ENCODE results near the gene MESD.

MESD gene

GRCh38 chr15:81015621-81016488 is 26.2 kb upstream of the MESD start:
- H3K4me1 ChIP-seq (ENCODE audit: control insufficient read depth in 5 of 5, insufficient read depth in 5 of 5, low read length in 5 of 5): peaks cover 17 to 53% (median 49%) of the 10 kb centered on the region in 5 donors
- H3K27ac ChIP-seq (ENCODE audit: low read depth, low read length): peak overlapping the region; percentile 79
- H3K4me3 ChIP-seq (ENCODE audit: low read depth in 1 of 5, low read length in 5 of 5): no peak overlapping the region
- H3K9me3 ChIP-seq (ENCODE audit: control insufficient read depth in 5 of 5, low read length in 5 of 5): no peaks in the 10 kb centered on the region
- no peaks in the 10 kb centered on the region for H3K36me3 ChIP-seq (ENCODE audit: control insufficient read depth in 5 of 5, insufficient read depth in 5 of 5, low read length in 5 of 5)
- peak overlapping the region in 1 of 5 donors; percentile 7 for H3K9ac ChIP-seq (ENCODE audit: low read length in 5 of 5)
- H3K27me3 ChIP-seq (ENCODE audit: control insufficient read depth in 5 of 5, insufficient read depth in 4 of 5, low read length in 5 of 5): peaks cover 0 to 3% (median 0%) of the 10 kb centered on the region in 5 donors

- H3K4me3 ChIP-seq (ENCODE audit: low read depth in 1 of 5, low read length in 5 of 5): no peak overlapping the region
- no peaks in the 10 kb centered on the region for H3K36me3 ChIP-seq (ENCODE audit: control insufficient read depth in 5 of 5, insufficient read depth in 5 of 5, low read length in 5 of 5)
- H3K4me1 ChIP-seq (ENCODE audit: control insufficient read depth in 5 of 5, insufficient read depth in 5 of 5, low read length in 5 of 5): peaks cover 17 to 55% (median 49%) of the 10 kb centered on the region in 5 donors
- H3K27ac ChIP-seq (ENCODE audit: low read depth, low read length): peak overlapping the region; percentile 79
- peaks cover 0 to 3% (median 0%) of the 10 kb centered on the region in 5 donors for H3K27me3 ChIP-seq (ENCODE audit: control insufficient read depth in 5 of 5, insufficient read depth in 4 of 5, low read length in 5 of 5)
- peak overlapping the region in 1 of 5 donors; percentile 95 for H3K9ac ChIP-seq (ENCODE audit: low read length in 5 of 5)
- H3K9me3 ChIP-seq (ENCODE audit: control insufficient read depth in 5 of 5, low read length in 5 of 5): no peaks in the 10 kb centered on the region
Observed at GRCh38 chr15:81014446-81015093, 25.0 kb upstream of the MESD start.

- Histone ChIP-seq H3K27ac (ENCODE audit: low read depth, low read length) (no peak overlapping the region), H3K9ac (ENCODE audit: low read length in 5 of 5) (no peak overlapping the region), H3K36me3 (ENCODE audit: control insufficient read depth in 5 of 5, insufficient read depth in 5 of 5, low read length in 5 of 5) (no peaks in the 10 kb centered on the region), H3K4me1 (ENCODE audit: control insufficient read depth in 5 of 5, insufficient read depth in 5 of 5, low read length in 5 of 5) (peaks cover 17 to 56% (median 49%) of the 10 kb centered on the region in 5 donors), H3K9me3 (ENCODE audit: control insufficient read depth in 5 of 5, low read length in 5 of 5) (no peaks in the 10 kb centered on the region), H3K4me3 (ENCODE audit: low read depth in 1 of 5, low read length in 5 of 5) (no peak overlapping the region), H3K27me3 (ENCODE audit: control insufficient read depth in 5 of 5, insufficient read depth in 4 of 5, low read length in 5 of 5) (peaks cover 0 to 3% (median 0%) of the 10 kb centered on the region in 5 donors)
Observed at GRCh38 chr15:81013396-81013929, 23.8 kb upstream of the MESD start.

GRCh38 chr15:81012588-81012987 is 23.0 kb upstream of the MESD start:
- no peaks in the 10 kb centered on the region for H3K9me3 ChIP-seq (ENCODE audit: control insufficient read depth in 5 of 5, low read length in 5 of 5)
- H3K4me1 ChIP-seq (ENCODE audit: control insufficient read depth in 5 of 5, insufficient read depth in 5 of 5, low read length in 5 of 5): peaks cover 17 to 56% (median 47%) of the 10 kb centered on the region in 5 donors
- H3K27ac ChIP-seq (ENCODE audit: low read depth, low read length): no peak overlapping the region
- H3K4me3 ChIP-seq (ENCODE audit: low read depth in 1 of 5, low read length in 5 of 5): no peak overlapping the region
- H3K9ac ChIP-seq (ENCODE audit: low read length in 5 of 5): no peak overlapping the region
- H3K36me3 ChIP-seq (ENCODE audit: control insufficient read depth in 5 of 5, insufficient read depth in 5 of 5, low read length in 5 of 5): no peaks in the 10 kb centered on the region
- peaks cover 0 to 3% (median 0%) of the 10 kb centered on the region in 5 donors for H3K27me3 ChIP-seq (ENCODE audit: control insufficient read depth in 5 of 5, insufficient read depth in 4 of 5, low read length in 5 of 5)

GRCh38 chr15:81011593-81011992 is 22.0 kb upstream of the MESD start:
- Histone ChIP-seq H3K4me3 (ENCODE audit: low read depth in 1 of 5, low read length in 5 of 5) (no peak overlapping the region), H3K4me1 (ENCODE audit: control insufficient read depth in 5 of 5, insufficient read depth in 5 of 5, low read length in 5 of 5) (peaks cover 17 to 55% (median 46%) of the 10 kb centered on the region in 5 donors), H3K36me3 (ENCODE audit: control insufficient read depth in 5 of 5, insufficient read depth in 5 of 5, low read length in 5 of 5) (no peaks in the 10 kb centered on the region), H3K9ac (ENCODE audit: low read length in 5 of 5) (no peak overlapping the region), H3K27me3 (ENCODE audit: control insufficient read depth in 5 of 5, insufficient read depth in 4 of 5, low read length in 5 of 5) (peaks cover 0 to 3% (median 0%) of the 10 kb centered on the region in 5 donors), H3K27ac (ENCODE audit: low read depth, low read length) (no peak overlapping the region), H3K9me3 (ENCODE audit: control insufficient read depth in 5 of 5, low read length in 5 of 5) (no peaks in the 10 kb centered on the region)

- Histone ChIP-seq H3K9me3 (ENCODE audit: control insufficient read depth in 5 of 5, low read length in 5 of 5) (no peaks in the 10 kb centered on the region), H3K9ac (ENCODE audit: low read length in 5 of 5) (no peak overlapping the region), H3K4me3 (ENCODE audit: low read depth in 1 of 5, low read length in 5 of 5) (no peak overlapping the region), H3K36me3 (ENCODE audit: control insufficient read depth in 5 of 5, insufficient read depth in 5 of 5, low read length in 5 of 5) (no peaks in the 10 kb centered on the region), H3K27me3 (ENCODE audit: control insufficient read depth in 5 of 5, insufficient read depth in 4 of 5, low read length in 5 of 5) (peaks cover 0 to 3% (median 0%) of the 10 kb centered on the region in 5 donors), H3K4me1 (ENCODE audit: control insufficient read depth in 5 of 5, insufficient read depth in 5 of 5, low read length in 5 of 5) (peaks cover 8 to 53% (median 43%) of the 10 kb centered on the region in 5 donors), H3K27ac (ENCODE audit: low read depth, low read length) (no peak overlapping the region)
Observed at GRCh38 chr15:81010086-81010485, 20.5 kb upstream of the MESD start.

GRCh38 chr15:81008312-81008711 is 18.7 kb upstream of the MESD start:
- Histone ChIP-seq H3K27me3 (ENCODE audit: control insufficient read depth in 5 of 5, insufficient read depth in 4 of 5, low read length in 5 of 5) (no peaks in the 10 kb centered on the region), H3K36me3 (ENCODE audit: control insufficient read depth in 5 of 5, insufficient read depth in 5 of 5, low read length in 5 of 5) (peaks cover 0 to 9% (median 4%) of the 10 kb centered on the region in 5 donors), H3K9ac (ENCODE audit: low read length in 5 of 5) (no peak overlapping the region), H3K27ac (ENCODE audit: low read depth, low read length) (no peak overlapping the region), H3K4me1 (ENCODE audit: control insufficient read depth in 5 of 5, insufficient read depth in 5 of 5, low read length in 5 of 5) (peaks cover 6 to 53% (median 46%) of the 10 kb centered on the region in 5 donors), H3K9me3 (ENCODE audit: control insufficient read depth in 5 of 5, low read length in 5 of 5) (no peaks in the 10 kb centered on the region), H3K4me3 (ENCODE audit: low read depth in 1 of 5, low read length in 5 of 5) (no peak overlapping the region)

GRCh38 chr15:81007428-81008064 is 17.9 kb upstream of the MESD start:
- Histone ChIP-seq H3K36me3 (ENCODE audit: control insufficient read depth in 5 of 5, insufficient read depth in 5 of 5, low read length in 5 of 5) (peaks cover 5 to 12% (median 9%) of the 10 kb centered on the region in 5 donors), H3K9me3 (ENCODE audit: control insufficient read depth in 5 of 5, low read length in 5 of 5) (no peaks in the 10 kb centered on the region), H3K4me1 (ENCODE audit: control insufficient read depth in 5 of 5, insufficient read depth in 5 of 5, low read length in 5 of 5) (peaks cover 6 to 54% (median 48%) of the 10 kb centered on the region in 5 donors), H3K27ac (ENCODE audit: low read depth, low read length) (no peak overlapping the region), H3K27me3 (ENCODE audit: control insufficient read depth in 5 of 5, insufficient read depth in 4 of 5, low read length in 5 of 5) (no peaks in the 10 kb centered on the region), H3K9ac (ENCODE audit: low read length in 5 of 5) (no peak overlapping the region), H3K4me3 (ENCODE audit: low read depth in 1 of 5, low read length in 5 of 5) (no peak overlapping the region)

GRCh38 chr15:81006124-81006523 is 16.5 kb upstream of the MESD start:
- no peak overlapping the region for H3K4me3 ChIP-seq (ENCODE audit: low read depth in 1 of 5, low read length in 5 of 5)
- peaks cover 5 to 13% (median 9%) of the 10 kb centered on the region in 5 donors for H3K36me3 ChIP-seq (ENCODE audit: control insufficient read depth in 5 of 5, insufficient read depth in 5 of 5, low read length in 5 of 5)
- peaks cover 6 to 55% (median 47%) of the 10 kb centered on the region in 5 donors for H3K4me1 ChIP-seq (ENCODE audit: control insufficient read depth in 5 of 5, insufficient read depth in 5 of 5, low read length in 5 of 5)
- no peaks in the 10 kb centered on the region for H3K9me3 ChIP-seq (ENCODE audit: control insufficient read depth in 5 of 5, low read length in 5 of 5)
- peak overlapping the region; percentile 73 for H3K27ac ChIP-seq (ENCODE audit: low read depth, low read length)
- no peaks in the 10 kb centered on the region for H3K27me3 ChIP-seq (ENCODE audit: control insufficient read depth in 5 of 5, insufficient read depth in 4 of 5, low read length in 5 of 5)
- peak overlapping the region in 2 of 5 donors; percentile 51 to 52 for H3K9ac ChIP-seq (ENCODE audit: low read length in 5 of 5)
